Breast epithelium (tissue), 4 donors: ENCODE results near the gene NTRK2. TPM values are rescaled to one million over a fixed set of nuclear protein-coding genes. Genes with fewer than 3 reads are reported as not detected.

Experiments
- DNase-seq, 2 donors: peaks; one replicate each; pipeline ENCODE4 v3.0.0-alpha.2; 2019; ENCODE audit warnings: low spot score in 2 of 2
- H3K27ac ChIP-seq, 2 donors: fragments of 200-600 bp; sonication (generic) in 1 of 2; one replicate each; pipeline ENCODE4 v1.5.1; 2016 to 2019; ENCODE audit warnings: mild to moderate bottlenecking in 1 of 2
- H3K27me3 ChIP-seq, 2 donors: fragments of 200-600 bp; sonication (generic) in 1 of 2; one replicate each; pipeline versions ENCODE4 v1.5.1 to v1.6.0; 2017 to 2019; ENCODE audit warnings: control low read depth in 1 of 2, mild to moderate bottlenecking in 1 of 2
- H3K36me3 ChIP-seq: fragments of 200-600 bp; one replicate; pipeline ENCODE4 v1.5.1; 2019
- H3K4me1 ChIP-seq, 2 donors: fragments of 200-600 bp; sonication (generic); one replicate each; pipeline ENCODE4 v1.5.1; 2016 to 2019; ENCODE audit warnings: control low read depth in 1 of 2
- H3K4me3 ChIP-seq, 3 donors: fragments of 200-600 bp; sonication (generic); 1 replicate in 2 of 3; 2 replicates in 1 of 3; pipeline ENCODE4 v1.5.1; 2016 to 2019; ENCODE audit warnings: mild to moderate bottlenecking in 3 of 3, moderate library complexity in 2 of 3
- H3K9me3 ChIP-seq, 2 donors: fragments of 200-600 bp; sonication (generic) in 1 of 2; one replicate each; pipeline ENCODE4 v1.5.1; 2016 to 2019; ENCODE audit warnings: control low read depth in 1 of 2
- POLR2A ChIP-seq: fragments of 450-650 bp; IDR thresholded peaks from one replicate; pipeline ENCODE4 v1.6.1; 2016; ENCODE audit warnings: antibody characterized with exemption, mild to moderate bottlenecking, moderate library complexity
- POLR2AphosphoS5 ChIP-seq, 3 donors: sonication (generic); formaldehyde crosslinking; IDR thresholded peaks; one replicate each; pipeline ENCODE4 v1.6.1; 2017; ENCODE audit warnings: antibody characterized with exemption in 3 of 3
- intact Hi-C: fragments of 100-400 bp; cut with DNase I; formaldehyde crosslinking; loops from one replicate; pipeline ENCODE4 v1.15.1; 2023; ENCODE audit warnings: low total_unique reads
- total RNA-seq, 3 donors: library from RNA; depleted of rRNA; stranded (reverse); fragments of >200 nt; gene quantifications; one replicate each; pipeline ENCODE4 v1.1.0, GENCODE V29; 2016
- TF ChIP-seq, protein P1 (sequence below), 3 donors: fragments of 450-650 bp; IDR thresholded peaks; one replicate each; pipeline ENCODE4 v1.5.1; 2016 to 2017; ENCODE audit warnings: antibody characterized with exemption in 3 of 3, mild to moderate bottlenecking in 3 of 3, moderate library complexity in 3 of 3

The NTRK2 gene
- total RNA-seq, 3 donors from 2014 or later: 25.9 to 134 (median 112) TPM

- TF ChIP-seq, protein P1, sequence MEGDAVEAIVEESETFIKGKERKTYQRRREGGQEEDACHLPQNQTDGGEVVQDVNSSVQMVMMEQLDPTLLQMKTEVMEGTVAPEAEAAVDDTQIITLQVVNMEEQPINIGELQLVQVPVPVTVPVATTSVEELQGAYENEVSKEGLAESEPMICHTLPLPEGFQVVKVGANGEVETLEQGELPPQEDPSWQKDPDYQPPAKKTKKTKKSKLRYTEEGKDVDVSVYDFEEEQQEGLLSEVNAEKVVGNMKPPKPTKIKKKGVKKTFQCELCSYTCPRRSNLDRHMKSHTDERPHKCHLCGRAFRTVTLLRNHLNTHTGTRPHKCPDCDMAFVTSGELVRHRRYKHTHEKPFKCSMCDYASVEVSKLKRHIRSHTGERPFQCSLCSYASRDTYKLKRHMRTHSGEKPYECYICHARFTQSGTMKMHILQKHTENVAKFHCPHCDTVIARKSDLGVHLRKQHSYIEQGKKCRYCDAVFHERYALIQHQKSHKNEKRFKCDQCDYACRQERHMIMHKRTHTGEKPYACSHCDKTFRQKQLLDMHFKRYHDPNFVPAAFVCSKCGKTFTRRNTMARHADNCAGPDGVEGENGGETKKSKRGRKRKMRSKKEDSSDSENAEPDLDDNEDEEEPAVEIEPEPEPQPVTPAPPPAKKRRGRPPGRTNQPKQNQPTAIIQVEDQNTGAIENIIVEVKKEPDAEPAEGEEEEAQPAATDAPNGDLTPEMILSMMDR (IDR thresholded peaks at IDR 0.05): no peak
- TF ChIP-seq POLR2AphosphoS5 (IDR thresholded peaks at IDR 0.05) (no peak), POLR2A (no peak)
- Histone ChIP-seq H3K4me3 (no peak overlapping the region), H3K36me3 (no peaks in the 10 kb centered on the region), H3K27ac (no peak overlapping the region), H3K4me1 (no peaks in the 10 kb centered on the region), H3K27me3 (no peaks in the 10 kb centered on the region), H3K9me3 (no peaks in the 10 kb centered on the region)
- DNase-seq: no peak
- intact Hi-C loops: no loop called here
Observed at GRCh38 chr9:84738353-84738752, 68.8 kb downstream of the NTRK2 start.

- no peaks in the 10 kb centered on the region for H3K27me3 ChIP-seq
- TF ChIP-seq POLR2A (no peak), POLR2AphosphoS5 (IDR thresholded peaks at IDR 0.05) (no peak)
- TF ChIP-seq, protein P1 (IDR thresholded peaks at IDR 0.05): no peak
- no peak overlapping the region for H3K27ac ChIP-seq
- no peak overlapping the region for H3K4me3 ChIP-seq
- no peak for DNase-seq
- H3K9me3 ChIP-seq: no peaks in the 10 kb centered on the region
- H3K36me3 ChIP-seq: no peaks in the 10 kb centered on the region
- intact Hi-C loops: no loop called here
- H3K4me1 ChIP-seq: no peaks in the 10 kb centered on the region
Observed at GRCh38 chr9:84742261-84742660, 72.7 kb downstream of the NTRK2 start.

GRCh38 chr9:84744195-84744594, 74.7 kb downstream of the NTRK2 start:
- H3K4me1 ChIP-seq: no peaks in the 10 kb centered on the region
- intact Hi-C loops: no loop called here
- no peaks in the 10 kb centered on the region for H3K36me3 ChIP-seq
- H3K9me3 ChIP-seq: no peaks in the 10 kb centered on the region
- H3K4me3 ChIP-seq: no peak overlapping the region
- no peak for TF ChIP-seq POLR2AphosphoS5 (IDR thresholded peaks at IDR 0.05)
- TF ChIP-seq, protein P1 (IDR thresholded peaks at IDR 0.05): no peak
- no peak for TF ChIP-seq POLR2A
- H3K27me3 ChIP-seq: no peaks in the 10 kb centered on the region
- H3K27ac ChIP-seq: no peak overlapping the region
- DNase-seq: no peak

DNA sequence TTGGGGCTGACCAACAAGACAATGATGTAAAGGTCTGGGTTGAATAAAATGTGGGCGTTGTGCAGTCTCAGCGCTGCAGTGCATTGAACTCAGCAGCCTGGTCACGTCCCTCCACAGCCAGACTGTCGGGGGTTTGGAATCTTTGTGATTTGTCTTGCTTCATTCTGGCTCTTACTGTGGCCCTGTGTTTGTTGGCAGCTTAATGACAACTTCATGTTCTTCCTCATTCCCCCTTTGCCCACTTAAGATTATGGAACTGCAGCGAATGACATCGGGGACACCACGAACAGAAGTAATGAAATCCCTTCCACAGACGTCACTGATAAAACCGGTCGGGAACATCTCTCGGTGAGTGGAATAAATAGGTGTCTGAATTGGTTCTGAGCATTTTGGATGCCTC, 75.2 kb downstream of the NTRK2 start:
- no peak for TF ChIP-seq POLR2A
- no peak for TF ChIP-seq POLR2AphosphoS5 (IDR thresholded peaks at IDR 0.05)
- TF ChIP-seq, protein P1 (IDR thresholded peaks at IDR 0.05): no peak
- no peak for DNase-seq
- Histone ChIP-seq H3K36me3 (no peaks in the 10 kb centered on the region), H3K9me3 (no peaks in the 10 kb centered on the region), H3K27me3 (no peaks in the 10 kb centered on the region), H3K4me3 (no peak overlapping the region), H3K4me1 (no peaks in the 10 kb centered on the region), H3K27ac (no peak overlapping the region)
- intact Hi-C loops: no loop called here

DNA sequence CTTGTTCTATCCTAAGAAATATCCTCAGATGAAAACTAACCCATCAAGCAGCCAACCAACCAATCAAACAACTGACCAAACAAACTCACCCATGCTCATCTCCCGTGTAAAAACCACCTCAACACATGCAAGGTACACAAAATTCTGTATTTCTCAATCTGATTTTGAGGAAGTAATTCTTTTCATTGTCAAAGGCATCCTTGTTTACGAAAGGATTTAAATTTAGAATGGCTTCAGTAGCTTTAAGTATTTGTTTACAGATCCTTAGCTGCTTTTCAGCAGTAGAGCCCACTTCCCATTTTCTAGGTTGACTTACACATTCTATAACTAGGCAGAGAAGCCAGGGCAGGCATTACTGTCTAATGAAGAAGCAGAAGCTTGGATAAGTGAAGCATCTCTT, 78.6 kb downstream of the NTRK2 start:
- H3K36me3 ChIP-seq: no peaks in the 10 kb centered on the region
- no peak for TF ChIP-seq POLR2AphosphoS5 (IDR thresholded peaks at IDR 0.05)
- no peak for TF ChIP-seq POLR2A
- TF ChIP-seq, protein P1 (IDR thresholded peaks at IDR 0.05): no peak
- no peak for DNase-seq

More for the DNA sequence above, 78.6 kb downstream of the NTRK2 start:
- Histone ChIP-seq H3K9me3 (no peaks in the 10 kb centered on the region), H3K27me3 (no peaks in the 10 kb centered on the region), H3K4me1 (no peaks in the 10 kb centered on the region), H3K27ac (no peak overlapping the region), H3K4me3 (no peak overlapping the region)
- intact Hi-C loops: no loop called here
